ENCODE results near the gene GRAMD2A.

GRAMD2A gene

GRCh38 chr15:72197460-72198355 lies at the start of gene GRAMD2A:
Gene GRAMD2A (minus strand): TSS chr15:72197787.
- peak; percentile 91 for DNase-seq

- no peak for DNase-seq
These were observed 45.3 kb upstream of the GRAMD2A start for GRCh38 chr15:72242775-72243370.

- no peak for DNase-seq
These were observed 42.1 kb upstream of the GRAMD2A start for GRCh38 chr15:72239652-72240051.

GRCh38 chr15:72238586-72238985 lies 41.0 kb upstream of the GRAMD2A start:
- DNase-seq, result no peak

GRCh38 chr15:72237853-72238224 lies 40.3 kb upstream of the GRAMD2A start:
- peak; percentile 24 for DNase-seq

- DNase-seq, result peak; percentile 77
These were observed 39.7 kb upstream of the GRAMD2A start for GRCh38 chr15:72237029-72237852.

- DNase-seq, result no peak
These were observed 38.9 kb upstream of the GRAMD2A start for GRCh38 chr15:72236381-72237003.

GRCh38 chr15:72235298-72235697 lies 37.7 kb upstream of the GRAMD2A start:
- no peak for DNase-seq

GRCh38 chr15:72233769-72234168 lies 36.2 kb upstream of the GRAMD2A start:
- DNase-seq, result no peak

- DNase-seq, result peak; percentile 80
These were observed 34.4 kb upstream of the GRAMD2A start for GRCh38 chr15:72231833-72232478.

- peak; percentile 98 for DNase-seq
These were observed 33.7 kb upstream of the GRAMD2A start, which contains the start of gene PKM for GRCh38 chr15:72231066-72231832. Gene PKM (minus strand): TSS chr15:72231190. CDS start chr15:72219097, 12,093 bp downstream.

- DNase-seq, result peak; percentile 87
These were observed 32.8 kb upstream of the GRAMD2A start for GRCh38 chr15:72230197-72231065.

- DNase-seq, result no peak
These were observed 32.3 kb upstream of the GRAMD2A start for GRCh38 chr15:72229947-72230196.

- peak; percentile 27 for DNase-seq
These were observed 31.7 kb upstream of the GRAMD2A start for GRCh38 chr15:72229076-72229946.

- no peak for DNase-seq
These were observed 30.1 kb upstream of the GRAMD2A start for GRCh38 chr15:72227720-72228119.

GRCh38 chr15:72227192-72227586 lies 29.6 kb upstream of the GRAMD2A start:
- no peak for DNase-seq

- DNase-seq, result no peak
These were observed 25.7 kb upstream of the GRAMD2A start for GRCh38 chr15:72223278-72223677.

- DNase-seq, result peak; percentile 15
These were observed 24.8 kb upstream of the GRAMD2A start for GRCh38 chr15:72222393-72222792.

GRCh38 chr15:72220687-72221086 lies 23.1 kb upstream of the GRAMD2A start:
- no peak for DNase-seq

GRCh38 chr15:72217216-72217615 lies 19.6 kb upstream of the GRAMD2A start:
- no peak for DNase-seq
